K562 (cell line): ENCODE results near the gene SERPINE1. TPM values are rescaled to one million over a fixed set of nuclear protein-coding genes. Genes with fewer than 3 reads are reported as not detected.

Experiments used
- NFE2 ChIP-seq: IDR thresholded peaks from 2 replicates; pipeline ENCODE4 v1.6.1; 2014; ENCODE audit warnings: antibody characterized with exemption, low read depth
- NRF1 ChIP-seq, 2 experiments: fragments of 450-650 bp; IDR thresholded peaks in 1 of 2; conservative IDR thresholded peaks in 1 of 2; 2 replicates each; pipeline ENCODE4 v1.6.1; 2014; ENCODE audit warnings: mild to moderate bottlenecking in 2 of 2
- PRPF4 ChIP-seq: fragments of 200-400 bp; formaldehyde crosslinking; IDR thresholded peaks from one replicate; pipeline ENCODE4 v1.6.1; 2017; ENCODE audit warnings: low read length, low read depth, mild to moderate bottlenecking; ENCODE audit not compliant: insufficient read depth, poor library complexity, severe bottlenecking
- RBM34 ChIP-seq: fragments of 200-400 bp; formaldehyde crosslinking; IDR thresholded peaks from 2 replicates; pipeline ENCODE4 v1.6.1; 2018; ENCODE audit warnings: low read length, borderline replicate concordance; ENCODE audit not compliant: insufficient read depth
- SIN3A ChIP-seq, 2 experiments: fragments of 150-350 bp in 1 of 2; IDR thresholded peaks; 2 replicates each; pipeline ENCODE4 v1.6.1; 2011 to 2016; ENCODE audit warnings: borderline replicate concordance in 2 of 2, low read depth in 2 of 2, low read length in 2 of 2, mild to moderate bottlenecking in 2 of 2, moderate library complexity in 2 of 2; ENCODE audit not compliant: control insufficient read depth in 1 of 2
- SMC3 ChIP-seq: conservative IDR thresholded peaks from 2 replicates; pipeline ENCODE4 v1.6.1; 2011; ENCODE audit warnings: low read depth, low read length, improper control_type of control experiment; ENCODE audit not compliant: insufficient read depth
- TAF1 ChIP-seq: IDR thresholded peaks from 2 replicates; pipeline ENCODE4 v1.6.1; 2011; ENCODE audit warnings: mild to moderate bottlenecking, low read length, moderate library complexity; ENCODE audit not compliant: insufficient read depth, control insufficient read depth, severe bottlenecking; ENCODE audit errors: extremely low read depth
- polyA plus RNA-seq, 8 experiments: library from polyadenylated mRNA; depleted of rRNA in 4 of 8; stranded (reverse) in 5 of 8; unstranded in 3 of 8; fragments of >200 nt; fragmentation: Nextera tagmentation in 2 of 8; fragmentation: Illumina TruSeq in 1 of 8; extraction: Ambion mirVana in 2 of 8; extraction: Trizol in 1 of 8; gene quantifications; 2 replicates each; pipeline versions ENCODE4 v1.2.1 to v1.2.3, GENCODE V29; 2011 to 2014; ENCODE audit warnings: inconsistent platforms in 1 of 8, missing spikeins in 1 of 8
- total RNA-seq, 7 experiments: library from RNA; depleted of rRNA in 6 of 7; stranded (reverse); fragments of >200 nt in 6 of 7; fragmentation: Illumina TruSeq in 2 of 7; extraction: Trizol in 2 of 7; gene quantifications; 2 replicates each; pipeline versions ENCODE4 v1.2.1 to v1.2.3, GENCODE V29; 2011 to 2021; ENCODE audit warnings: low replicate concordance in 1 of 7
- TF ChIP-seq, protein P1 (sequence below): fragments of 450-650 bp; formaldehyde crosslinking; conservative IDR thresholded peaks from 2 replicates; pipeline ENCODE4 v1.4.0; 2022; ENCODE audit warnings: mild to moderate bottlenecking, missing genetic modification characterization
- TF ChIP-seq, protein P2 (sequence below): IDR thresholded peaks from 2 replicates; pipeline ENCODE4 v1.6.1; 2011; ENCODE audit not compliant: insufficient read length; ENCODE audit errors: extremely low read depth
- TF ChIP-seq, protein P3 (sequence below): fragments of 250-450 bp; sonication (Bioruptor Pico); IDR thresholded peaks from 2 replicates; pipeline ENCODE4 v1.4.0; 2020; ENCODE audit warnings: mild to moderate bottlenecking, moderate library complexity
- TF ChIP-seq, protein P4 (sequence below): fragments of 450-650 bp; IDR thresholded peaks from 2 replicates; pipeline ENCODE4 v1.6.1; 2017; ENCODE audit warnings: antibody characterized with exemption, mild to moderate bottlenecking
- TF ChIP-seq, protein P5 (sequence below), 3 experiments: fragments of 200-800 bp in 1 of 3; sonication (Bioruptor generic) in 1 of 3; sonication (generic) in 1 of 3; formaldehyde crosslinking in 1 of 3; IDR thresholded peaks; 2 replicates each; pipeline versions ENCODE4 v1.6.1 to v1.8.0; 2016 to 2022; ENCODE audit warnings: mild to moderate bottlenecking in 2 of 3, missing compliant biosample characterization in 2 of 3, missing genetic modification characterization in 2 of 3, missing genetic modification reagents in 1 of 3
- TF ChIP-seq, protein P6 (sequence below): fragments of 450-650 bp; IDR thresholded peaks from 2 replicates; pipeline ENCODE4 v1.6.1; 2017; ENCODE audit warnings: mild to moderate bottlenecking, moderate library complexity

Gene SERPINE1
- total and polyA plus RNA-seq, 9 of the 15 experiments (the other 6 are each of a cell fraction or from before 2014, with no cell fraction given): 0.22 to 4.8 (median 0.91) TPM

DNA sequence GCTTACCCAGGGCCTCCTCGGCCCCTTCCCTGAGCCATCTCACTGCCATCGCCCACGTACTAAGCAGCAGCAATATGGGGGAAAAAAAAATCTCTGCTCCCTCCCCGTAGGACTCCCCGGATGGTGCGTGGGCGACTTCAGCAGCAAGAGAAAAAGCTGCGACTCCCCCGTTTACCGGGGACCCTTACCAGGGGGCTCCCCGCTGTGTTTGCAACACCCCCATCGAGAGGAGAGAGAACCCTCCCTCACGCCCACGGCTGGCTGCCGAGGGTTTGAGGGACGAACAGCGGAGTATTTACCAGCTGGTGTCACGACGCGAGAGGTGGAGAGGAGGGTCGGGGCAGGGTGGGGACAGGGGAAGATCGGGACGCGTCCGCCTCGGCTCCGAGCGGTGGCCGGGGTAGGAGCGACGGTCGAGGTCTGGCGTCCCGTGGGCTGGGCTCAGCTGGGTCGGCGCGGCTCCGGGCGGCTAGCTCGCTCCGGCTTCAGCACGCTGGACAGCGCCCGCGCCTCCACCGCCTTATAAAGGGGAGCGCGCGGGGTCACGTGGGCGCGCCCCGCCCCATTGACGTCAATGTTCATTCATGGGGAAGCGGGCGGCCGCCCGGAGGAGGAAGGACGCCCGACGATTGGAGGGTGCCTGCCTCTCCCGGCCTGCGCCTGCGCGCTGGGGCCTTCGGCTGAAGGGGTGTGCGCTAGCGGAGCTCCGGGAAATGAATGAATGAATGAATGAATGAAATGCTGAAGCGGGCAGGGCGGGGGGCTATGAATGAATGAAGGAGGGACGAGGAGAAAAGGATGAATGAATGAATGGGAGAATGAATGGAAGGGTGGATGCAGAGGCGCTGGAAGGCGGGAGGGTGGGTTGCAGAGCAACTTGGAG is 38.4 kb downstream of the SERPINE1 start, which contains the start of gene VGF (continued):
- TF ChIP-seq, protein P1, sequence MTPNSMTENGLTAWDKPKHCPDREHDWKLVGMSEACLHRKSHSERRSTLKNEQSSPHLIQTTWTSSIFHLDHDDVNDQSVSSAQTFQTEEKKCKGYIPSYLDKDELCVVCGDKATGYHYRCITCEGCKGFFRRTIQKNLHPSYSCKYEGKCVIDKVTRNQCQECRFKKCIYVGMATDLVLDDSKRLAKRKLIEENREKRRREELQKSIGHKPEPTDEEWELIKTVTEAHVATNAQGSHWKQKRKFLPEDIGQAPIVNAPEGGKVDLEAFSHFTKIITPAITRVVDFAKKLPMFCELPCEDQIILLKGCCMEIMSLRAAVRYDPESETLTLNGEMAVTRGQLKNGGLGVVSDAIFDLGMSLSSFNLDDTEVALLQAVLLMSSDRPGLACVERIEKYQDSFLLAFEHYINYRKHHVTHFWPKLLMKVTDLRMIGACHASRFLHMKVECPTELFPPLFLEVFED (CRISPR knock-in tag): peak; percentile 68; the same call in 1 of the 2 replicates
- TF ChIP-seq, protein P2, sequence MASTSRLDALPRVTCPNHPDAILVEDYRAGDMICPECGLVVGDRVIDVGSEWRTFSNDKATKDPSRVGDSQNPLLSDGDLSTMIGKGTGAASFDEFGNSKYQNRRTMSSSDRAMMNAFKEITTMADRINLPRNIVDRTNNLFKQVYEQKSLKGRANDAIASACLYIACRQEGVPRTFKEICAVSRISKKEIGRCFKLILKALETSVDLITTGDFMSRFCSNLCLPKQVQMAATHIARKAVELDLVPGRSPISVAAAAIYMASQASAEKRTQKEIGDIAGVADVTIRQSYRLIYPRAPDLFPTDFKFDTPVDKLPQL: no peak
- TF ChIP-seq, protein P3, sequence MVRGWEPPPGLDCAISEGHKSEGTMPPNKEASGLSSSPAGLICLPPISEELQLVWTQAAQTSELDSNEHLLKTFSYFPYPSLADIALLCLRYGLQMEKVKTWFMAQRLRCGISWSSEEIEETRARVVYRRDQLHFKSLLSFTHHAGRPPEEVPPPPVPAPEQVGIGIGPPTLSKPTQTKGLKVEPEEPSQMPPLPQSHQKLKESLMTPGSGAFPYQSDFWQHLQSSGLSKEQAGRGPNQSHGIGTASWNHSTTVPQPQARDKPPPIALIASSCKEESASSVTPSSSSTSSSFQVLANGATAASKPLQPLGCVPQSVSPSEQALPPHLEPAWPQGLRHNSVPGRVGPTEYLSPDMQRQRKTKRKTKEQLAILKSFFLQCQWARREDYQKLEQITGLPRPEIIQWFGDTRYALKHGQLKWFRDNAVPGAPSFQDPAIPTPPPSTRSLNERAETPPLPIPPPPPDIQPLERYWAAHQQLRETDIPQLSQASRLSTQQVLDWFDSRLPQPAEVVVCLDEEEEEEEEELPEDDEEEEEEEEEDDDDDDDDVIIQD (CRISPR knock-in tag): no peak
- TF ChIP-seq SMC3: no peak
- TF ChIP-seq, protein P4, sequence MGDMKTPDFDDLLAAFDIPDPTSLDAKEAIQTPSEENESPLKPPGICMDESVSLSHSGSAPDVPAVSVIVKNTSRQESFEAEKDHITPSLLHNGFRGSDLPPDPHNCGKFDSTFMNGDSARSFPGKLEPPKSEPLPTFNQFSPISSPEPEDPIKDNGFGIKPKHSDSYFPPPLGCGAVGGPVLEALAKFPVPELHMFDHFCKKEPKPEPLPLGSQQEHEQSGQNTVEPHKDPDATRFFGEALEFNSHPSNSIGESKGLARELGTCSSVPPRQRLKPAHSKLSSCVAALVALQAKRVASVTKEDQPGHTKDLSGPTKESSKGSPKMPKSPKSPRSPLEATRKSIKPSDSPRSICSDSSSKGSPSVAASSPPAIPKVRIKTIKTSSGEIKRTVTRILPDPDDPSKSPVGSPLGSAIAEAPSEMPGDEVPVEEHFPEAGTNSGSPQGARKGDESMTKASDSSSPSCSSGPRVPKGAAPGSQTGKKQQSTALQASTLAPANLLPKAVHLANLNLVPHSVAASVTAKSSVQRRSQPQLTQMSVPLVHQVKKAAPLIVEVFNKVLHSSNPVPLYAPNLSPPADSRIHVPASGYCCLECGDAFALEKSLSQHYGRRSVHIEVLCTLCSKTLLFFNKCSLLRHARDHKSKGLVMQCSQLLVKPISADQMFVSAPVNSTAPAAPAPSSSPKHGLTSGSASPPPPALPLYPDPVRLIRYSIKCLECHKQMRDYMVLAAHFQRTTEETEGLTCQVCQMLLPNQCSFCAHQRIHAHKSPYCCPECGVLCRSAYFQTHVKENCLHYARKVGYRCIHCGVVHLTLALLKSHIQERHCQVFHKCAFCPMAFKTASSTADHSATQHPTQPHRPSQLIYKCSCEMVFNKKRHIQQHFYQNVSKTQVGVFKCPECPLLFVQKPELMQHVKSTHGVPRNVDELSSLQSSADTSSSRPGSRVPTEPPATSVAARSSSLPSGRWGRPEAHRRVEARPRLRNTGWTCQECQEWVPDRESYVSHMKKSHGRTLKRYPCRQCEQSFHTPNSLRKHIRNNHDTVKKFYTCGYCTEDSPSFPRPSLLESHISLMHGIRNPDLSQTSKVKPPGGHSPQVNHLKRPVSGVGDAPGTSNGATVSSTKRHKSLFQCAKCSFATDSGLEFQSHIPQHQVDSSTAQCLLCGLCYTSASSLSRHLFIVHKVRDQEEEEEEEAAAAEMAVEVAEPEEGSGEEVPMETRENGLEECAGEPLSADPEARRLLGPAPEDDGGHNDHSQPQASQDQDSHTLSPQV: no peak
- TF ChIP-seq NFE2: no peak
- TF ChIP-seq NRF1 (conservative IDR thresholded peaks at IDR 0.05 in 1 of 2, IDR thresholded peaks at IDR 0.05 in 1 of 2): peak; percentile 99
- TF ChIP-seq, protein P5, sequence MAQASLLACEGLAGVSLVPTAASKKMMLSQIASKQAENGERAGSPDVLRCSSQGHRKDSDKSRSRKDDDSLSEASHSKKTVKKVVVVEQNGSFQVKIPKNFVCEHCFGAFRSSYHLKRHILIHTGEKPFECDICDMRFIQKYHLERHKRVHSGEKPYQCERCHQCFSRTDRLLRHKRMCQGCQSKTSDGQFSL (CRISPR knock-in tag; IDR thresholded peaks at IDR 0.05): no peak; the same call in 1 of the 2 replicates
- TF ChIP-seq, protein P5 (tag; IDR thresholded peaks at IDR 0.05): no peak
- TF ChIP-seq, protein P6, sequence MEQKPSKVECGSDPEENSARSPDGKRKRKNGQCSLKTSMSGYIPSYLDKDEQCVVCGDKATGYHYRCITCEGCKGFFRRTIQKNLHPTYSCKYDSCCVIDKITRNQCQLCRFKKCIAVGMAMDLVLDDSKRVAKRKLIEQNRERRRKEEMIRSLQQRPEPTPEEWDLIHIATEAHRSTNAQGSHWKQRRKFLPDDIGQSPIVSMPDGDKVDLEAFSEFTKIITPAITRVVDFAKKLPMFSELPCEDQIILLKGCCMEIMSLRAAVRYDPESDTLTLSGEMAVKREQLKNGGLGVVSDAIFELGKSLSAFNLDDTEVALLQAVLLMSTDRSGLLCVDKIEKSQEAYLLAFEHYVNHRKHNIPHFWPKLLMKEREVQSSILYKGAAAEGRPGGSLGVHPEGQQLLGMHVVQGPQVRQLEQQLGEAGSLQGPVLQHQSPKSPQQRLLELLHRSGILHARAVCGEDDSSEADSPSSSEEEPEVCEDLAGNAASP: no peak
- TF ChIP-seq SIN3A (IDR thresholded peaks at IDR 0.05; ENCODE audit: borderline replicate concordance in 2 of 2, control insufficient read depth in 1 of 2, low read depth in 2 of 2, low read length in 2 of 2): peak; percentile 99
- no peak for TF ChIP-seq TAF1
- no peak for TF ChIP-seq PRPF4
- no peak for TF ChIP-seq RBM34
